H1 (cell line): ENCODE measurements around the gene ABL1. TPM values are rescaled to one million over a fixed set of nuclear protein-coding genes. Genes with fewer than 3 reads are reported as not detected.

Source experiments
- CTCF ChIA-PET: fragments of 300-600 bp; sonication (Branson Sonifier 250); formaldehyde crosslinking; loops from one replicate; lab custom pipeline; 2021; ENCODE audit not compliant: partially characterized antibody; lab: Charles Lee
- POLR2A ChIA-PET: fragments of 300-600 bp; sonication (Branson Sonifier 250); formaldehyde crosslinking; loops from one replicate; lab custom pipeline; 2021; ENCODE audit warnings: inconsistent platforms; ENCODE audit not compliant: partially characterized antibody; lab: Charles Lee
- DNase-seq, 2 experiments: peaks; one replicate each; pipeline versions ENCODE4 v3.0.0 to v3.0.0-alpha.2; 2010 to 2022; ENCODE audit warnings: low spot score in 2 of 2, low read depth in 1 of 2, mixed read lengths in 1 of 2
- FAIRE-seq: peaks from 2 replicates; lab custom pipeline; 2011; peaks lifted over from hg19 to GRCh38; lab: Jason Lieb, UNC
- H2AFZ ChIP-seq: 2 replicates; pipeline ENCODE4 v1.8.1; 2012; ENCODE audit warnings: low read length, inconsistent platforms
- H2AK5ac ChIP-seq: 2 replicates; pipeline ENCODE4 v1.6.1; 2013; ENCODE audit warnings: low read depth, low read length
- H2BK120ac ChIP-seq: replicated peaks from 2 replicates; pipeline ENCODE3; 2013; ENCODE audit warnings: low read depth, low read length, inconsistent platforms
- H2BK12ac ChIP-seq: 2 replicates; pipeline ENCODE4 v1.6.1; 2013; ENCODE audit warnings: low read depth, low read length
- H2BK15ac ChIP-seq: 2 replicates; pipeline ENCODE4 v1.6.1; 2013; ENCODE audit warnings: low read length
- H2BK20ac ChIP-seq: 2 replicates; pipeline ENCODE4 v1.6.1; 2013; ENCODE audit warnings: low read length
- H2BK5ac ChIP-seq: 2 replicates; pipeline ENCODE4 v1.6.1; 2013; ENCODE audit warnings: low read depth, low read length
- H3K14ac ChIP-seq: 2 replicates; pipeline ENCODE4 v1.6.1; 2013; ENCODE audit warnings: inconsistent platforms; ENCODE audit not compliant: insufficient read length
- H3K18ac ChIP-seq: 2 replicates; pipeline ENCODE4 v1.6.1; 2013; ENCODE audit warnings: low read length; ENCODE audit errors: extremely low read depth
- H3K23ac ChIP-seq: 2 replicates; pipeline ENCODE4 v1.6.1; 2013; ENCODE audit warnings: inconsistent platforms; ENCODE audit not compliant: insufficient read length
- H3K23me2 ChIP-seq: 2 replicates; pipeline ENCODE4 v1.6.1; 2013; ENCODE audit warnings: low read depth, low read length
- H3K27ac ChIP-seq: 2 replicates; pipeline ENCODE4 v1.6.1; 2011; ENCODE audit warnings: low read depth, low read length, inconsistent platforms
- H3K27me3 ChIP-seq, 4 experiments: replicated peaks in 1 of 4; 1 replicate in 1 of 4; 2 replicates in 3 of 4; pipeline versions ENCODE4 v1.6.1 to v1.8.1; 2011 to 2013; ENCODE audit warnings: low read length in 3 of 4, mild to moderate bottlenecking in 3 of 4, inconsistent platforms in 2 of 4, mixed read lengths in 2 of 4, moderate library complexity in 1 of 4; ENCODE audit not compliant: control insufficient read depth in 3 of 4, insufficient read depth in 3 of 4; ENCODE audit errors: extremely low read depth in 1 of 4
- H3K36me3 ChIP-seq, 4 experiments: 2 replicates each; pipeline versions ENCODE4 v1.6.1 to v1.8.1; 2011 to 2013; ENCODE audit warnings: mild to moderate bottlenecking in 4 of 4, low read length in 3 of 4, moderate library complexity in 2 of 4, control low read depth in 1 of 4, inconsistent platforms in 1 of 4; ENCODE audit not compliant: insufficient read depth in 4 of 4, control insufficient read depth in 2 of 4
- H3K4ac ChIP-seq: replicated peaks from 2 replicates; pipeline ENCODE3; 2013; ENCODE audit warnings: low read length, low read depth, mixed read lengths, inconsistent platforms; ENCODE audit not compliant: insufficient read length
- H3K4me1 ChIP-seq, 4 experiments: replicated peaks in 1 of 4; 1 replicate in 1 of 4; 2 replicates in 3 of 4; pipeline versions ENCODE4 v1.6.1 to v1.8.1; 2011 to 2013; ENCODE audit warnings: low read length in 3 of 4, inconsistent platforms in 2 of 4, mixed read lengths in 1 of 4; ENCODE audit not compliant: insufficient read depth in 4 of 4, control insufficient read depth in 3 of 4
- H3K4me2 ChIP-seq, 2 experiments: 2 replicates each; pipeline versions ENCODE4 v1.6.1 to v1.8.1; 2011 to 2013; ENCODE audit warnings: low read depth in 2 of 2, low read length in 2 of 2, control low read depth in 1 of 2, inconsistent platforms in 1 of 2, mild to moderate bottlenecking in 1 of 2; ENCODE audit not compliant: insufficient read depth in 1 of 2
- H3K4me3 ChIP-seq, 4 experiments: fragments of 200-600, 300-600 bp in 1 of 4; sonication (generic), shearing (Covaris generic), sonication (Bioruptor Twin) in 1 of 4; 2 replicates each; pipeline versions ENCODE4 v1.5.1 to v1.8.1; 2011 to 2016; ENCODE audit warnings: low read length in 4 of 4, low read depth in 3 of 4, control low read depth in 2 of 4, inconsistent platforms in 2 of 4, mild to moderate bottlenecking in 2 of 4, mixed read lengths in 1 of 4, moderate library complexity in 1 of 4; ENCODE audit not compliant: insufficient read depth in 2 of 4; ENCODE audit errors: extremely low read depth in 1 of 4
- H3K56ac ChIP-seq: replicated peaks from 2 replicates; pipeline ENCODE3; 2013; ENCODE audit warnings: low read depth, mild to moderate bottlenecking, mixed read lengths, low read length, inconsistent platforms; ENCODE audit not compliant: insufficient read length
- H3K79me1 ChIP-seq: 2 replicates; pipeline ENCODE4 v1.6.1; 2013; ENCODE audit warnings: low read depth, low read length, control low read depth
- H3K79me2 ChIP-seq, 2 experiments: 2 replicates each; pipeline versions ENCODE4 v1.6.1 to v1.8.1; 2012 to 2013; ENCODE audit warnings: low read length in 2 of 2, mild to moderate bottlenecking in 2 of 2, inconsistent platforms in 1 of 2; ENCODE audit not compliant: insufficient read depth in 2 of 2, control insufficient read depth in 1 of 2
- H3K9ac ChIP-seq, 4 experiments: replicated peaks in 1 of 4; 1 replicate in 1 of 4; 2 replicates in 3 of 4; pipeline versions ENCODE4 v1.6.1 to v1.8.1; 2011 to 2013; ENCODE audit warnings: low read depth in 3 of 4, low read length in 3 of 4, control low read depth in 2 of 4, mild to moderate bottlenecking in 2 of 4, moderate library complexity in 2 of 4, inconsistent platforms in 1 of 4; ENCODE audit errors: extremely low read depth in 1 of 4
- H3K9me3 ChIP-seq, 2 experiments: 2 replicates each; pipeline versions ENCODE4 v1.6.1 to v1.8.1; 2012 to 2013; ENCODE audit warnings: mild to moderate bottlenecking in 2 of 2, moderate library complexity in 2 of 2, control low read depth in 1 of 2, inconsistent platforms in 1 of 2, low read depth in 1 of 2, low read length in 1 of 2, mixed read lengths in 1 of 2; ENCODE audit not compliant: insufficient read depth in 2 of 2
- H4K20me1 ChIP-seq, 2 experiments: replicated peaks in 1 of 2; 2 replicates each; pipeline versions ENCODE3 to v1.8.1; 2011 to 2013; ENCODE audit warnings: inconsistent platforms in 2 of 2, low read length in 2 of 2, mild to moderate bottlenecking in 1 of 2; ENCODE audit not compliant: insufficient read depth in 2 of 2, control insufficient read depth in 1 of 2
- H4K5ac ChIP-seq: 2 replicates; pipeline ENCODE4 v1.6.1; 2013; ENCODE audit warnings: low read length, low read depth, mixed read lengths, inconsistent platforms; ENCODE audit not compliant: insufficient read length
- H4K8ac ChIP-seq: 2 replicates; pipeline ENCODE4 v1.8.0; 2013; ENCODE audit warnings: mild to moderate bottlenecking, moderate library complexity, low read length, inconsistent platforms; ENCODE audit not compliant: insufficient read depth; ENCODE audit errors: extremely low read depth
- H4K91ac ChIP-seq: replicated peaks from 2 replicates; pipeline ENCODE3; 2013; ENCODE audit warnings: low read length, mixed read lengths, inconsistent platforms; ENCODE audit not compliant: insufficient read length
- EP300 ChIP-seq, 2 experiments: IDR thresholded peaks; 1 replicate in 1 of 2; 2 replicates in 1 of 2; pipeline ENCODE4 v1.6.1; 2011 to 2012; ENCODE audit warnings: low read depth in 2 of 2, low read length in 2 of 2, mild to moderate bottlenecking in 2 of 2, borderline replicate concordance in 1 of 2, inconsistent platforms in 1 of 2, moderate library complexity in 1 of 2
- RXRA ChIP-seq: IDR thresholded peaks from 2 replicates; pipeline ENCODE4 v1.6.1; 2011; ENCODE audit warnings: low read depth, mild to moderate bottlenecking, low read length, moderate library complexity; ENCODE audit not compliant: insufficient read depth
- SIN3A ChIP-seq, 2 experiments: IDR thresholded peaks in 1 of 2; conservative IDR thresholded peaks in 1 of 2; 2 replicates each; pipeline ENCODE4 v1.6.1; 2011 to 2012; ENCODE audit warnings: low read length in 2 of 2, improper control_type of control experiment in 1 of 2, low read depth in 1 of 2, mild to moderate bottlenecking in 1 of 2
- SIX5 ChIP-seq: IDR thresholded peaks from 2 replicates; pipeline ENCODE4 v1.6.1; 2011; ENCODE audit warnings: mild to moderate bottlenecking, low read depth, low read length
- SP1 ChIP-seq: IDR thresholded peaks from 2 replicates; pipeline ENCODE4 v1.6.1; 2011; ENCODE audit warnings: low read depth, low read length
- SUZ12 ChIP-seq: fragments of 200-600 bp; sonication (generic); IDR thresholded peaks from 2 replicates; pipeline ENCODE4 v1.6.1; 2012; ENCODE audit warnings: mild to moderate bottlenecking, inconsistent platforms, low read length, moderate library complexity, mixed read lengths
- TCF12 ChIP-seq: IDR thresholded peaks from 2 replicates; pipeline ENCODE4 v1.6.1; 2011; ENCODE audit warnings: low read depth, mild to moderate bottlenecking, low read length
- ZNF274 ChIP-seq: IDR thresholded peaks from 2 replicates; pipeline ENCODE4 v1.7.0; 2012; ENCODE audit warnings: low read length, borderline replicate concordance; ENCODE audit errors: extremely low read depth
- WGBS, 2 experiments: shearing (Covaris generic) in 1 of 2; methylation state at CpG; one replicate each; pipeline versions ENCODE4 v1.1.6 to v1.1.7; 2013 to 2015; ENCODE audit warnings: low lambda C conversion rate in 2 of 2, mixed read lengths in 2 of 2, inconsistent platforms in 1 of 2, low coverage in 1 of 2, missing lambda C conversion rate in 1 of 2; ENCODE audit not compliant: insufficient replicate concordance in 2 of 2, insufficient coverage in 1 of 2, insufficient read length in 1 of 2; ENCODE audit errors: extremely low coverage in 1 of 2, missing lambda C conversion rate in 1 of 2; 5-methylcytosine and 5-hydroxymethylcytosine counted together
- polyA plus RNA-seq, 7 experiments: library from polyadenylated mRNA; depleted of rRNA in 3 of 7; stranded (reverse) in 5 of 7; unstranded in 2 of 7; fragments of >200 nt in 5 of 7; fragments of 200-250 nt in 2 of 7; gene quantifications; 1 replicate in 5 of 7; 2 replicates in 1 of 7; 4 replicates in 1 of 7; pipeline versions ENCODE4 v1.2.1 to v1.2.3, GENCODE V29; 2011 to 2013; ENCODE audit warnings: missing spikeins in 2 of 7, mixed read lengths in 2 of 7
- total RNA-seq: library from RNA; stranded (reverse); fragmentation: NEBNext Ultra II Directional; extraction: Animal tissue kit (Norgen Biotek cat#: 25700); gene quantifications from 2 replicates; pipeline ENCODE4 v1.2.1, GENCODE V29; 2021

Gene ABL1
- total and polyA plus RNA-seq, 2 of the 8 experiments (the other 6 are each of a cell fraction or from before 2014, with no cell fraction given), result 35.3 to 104 TPM

GRCh38 chr9:130891688-130892476, 56.8 kb downstream of the ABL1 start:
- no peak overlapping the region for H3K27ac ChIP-seq
- POLR2A ChIA-PET, result interaction anchor here (2.3 kb wide), 1 partner anchor 202 kb away, joined by 5 read pairs; no protein-coding TSS in a partner anchor
- H3K9ac ChIP-seq, result no peak overlapping the region

More at GRCh38 chr9:130891688-130892476, 56.8 kb downstream of the ABL1 start:
- no peak overlapping the region for H2BK15ac ChIP-seq
- no peak overlapping the region for H3K18ac ChIP-seq
- H4K5ac ChIP-seq, result no peak overlapping the region
- no peaks in the 10 kb centered on the region for H3K79me1 ChIP-seq
- H2BK120ac ChIP-seq, result no peak overlapping the region
- no peak overlapping the region for H2AK5ac ChIP-seq
- no peak overlapping the region for H3K4ac ChIP-seq
- H3K27me3 ChIP-seq, result no peaks in the 10 kb centered on the region
- H3K36me3 ChIP-seq, result peaks cover 3 to 29% (median 15%) of the 10 kb centered on the region in 4 experiments; a peak in 6 of 8 replicates
- H4K8ac ChIP-seq, result no peak overlapping the region
- no peak overlapping the region for H3K23ac ChIP-seq
- H3K79me2 ChIP-seq, result no peaks in the 10 kb centered on the region
- no peak overlapping the region for H2BK12ac ChIP-seq
- H2AFZ ChIP-seq, result no peak overlapping the region
- H3K56ac ChIP-seq, result no peak overlapping the region
- no peak overlapping the region for H3K14ac ChIP-seq
- 93% methylated on average over 18 of the region's 18 CpGs; no CpG with 5 or more reads in 1 of the 2 experiments for WGBS, 2 experiments
- H2BK20ac ChIP-seq, result no peak overlapping the region
- CTCF ChIA-PET, result interaction anchor here (0.7 to 8.2 kb wide), 10 partner anchors 8 to 160 kb away, joined by 3 to 49 read pairs (median 5); no protein-coding TSS in a partner anchor
- DNase-seq (no peak), FAIRE-seq (no peak)
- no peak overlapping the region for H3K4me3 ChIP-seq
- H3K23me2 ChIP-seq, result no peaks in the 10 kb centered on the region
- H3K9me3 ChIP-seq, result no peaks in the 10 kb centered on the region
- H4K91ac ChIP-seq, result no peak overlapping the region
- H4K20me1 ChIP-seq, result peaks cover 4 to 6% of the 10 kb centered on the region in 2 experiments
- peak overlapping the region; percentile 30; the same call in 1 of the 2 replicates for H2BK5ac ChIP-seq
- H3K4me1 ChIP-seq, result peaks cover 0 to 3% (median 0%) of the 10 kb centered on the region in 4 experiments; a peak in 3 of 7 replicates
- TF ChIP-seq EP300 (IDR thresholded peaks at IDR 0.05; ENCODE audit: borderline replicate concordance in 1 of 2, low read depth in 2 of 2, low read length in 2 of 2) (no peak), SIN3A (conservative IDR thresholded peaks at IDR 0.05 in 1 of 2, IDR thresholded peaks at IDR 0.05 in 1 of 2; ENCODE audit: low read depth in 1 of 2, low read length in 2 of 2) (no peak), SUZ12 (no peak), TCF12 (no peak), RXRA (no peak), SP1 (no peak), SIX5 (no peak), ZNF274 (no peak)
- no peak overlapping the region for H3K4me2 ChIP-seq
